Endothelial cell (in vitro differentiated cells): Measurements from ENCODE around the gene GOLT1A. TPM values are rescaled to one million over a fixed set of nuclear protein-coding genes. Genes with fewer than 3 reads are reported as not detected.

Experiments
- DNase-seq: peaks from one replicate; pipeline ENCODE4 v3.0.0; 2021; ENCODE audit warnings: low spot score
- H3K27ac Mint-ChIP-seq: one replicate; pipeline ENCODE4 v1.8.0; 2021; ENCODE audit warnings: mixed read lengths, inconsistent platforms; ENCODE audit not compliant: unreplicated experiment
- H3K27me3 Mint-ChIP-seq: one replicate; pipeline ENCODE4 v1.8.0; 2021; ENCODE audit warnings: mild to moderate bottlenecking, moderate library complexity, mixed read lengths, inconsistent platforms; ENCODE audit not compliant: unreplicated experiment
- H3K36me3 Mint-ChIP-seq: one replicate; pipeline ENCODE4 v1.8.0; 2021; ENCODE audit warnings: mild to moderate bottlenecking, low read depth, mixed read lengths, inconsistent platforms; ENCODE audit not compliant: unreplicated experiment
- H3K4me1 Mint-ChIP-seq: one replicate; pipeline ENCODE4 v1.8.0; 2021; ENCODE audit warnings: mild to moderate bottlenecking, mixed read lengths, inconsistent platforms; ENCODE audit not compliant: unreplicated experiment
- H3K4me3 Mint-ChIP-seq: one replicate; pipeline ENCODE4 v1.8.0; 2021; ENCODE audit warnings: mild to moderate bottlenecking, mixed read lengths, inconsistent platforms; ENCODE audit not compliant: unreplicated experiment
- H3K9me3 Mint-ChIP-seq: one replicate; pipeline ENCODE4 v1.8.0; 2021; ENCODE audit warnings: mixed read lengths, inconsistent platforms; ENCODE audit not compliant: unreplicated experiment
- total RNA-seq: library from RNA; stranded (reverse); fragmentation: NEBNext Ultra II Directional; extraction: Animal tissue kit (Norgen Biotek cat#: 25700); gene quantifications from one replicate; pipeline ENCODE4 v1.2.1, GENCODE V29; 2021; ENCODE audit not compliant: unreplicated experiment
- TF ChIP-seq, protein P1 (sequence below): fragments of 200-600 bp; sonication (generic); IDR thresholded peaks from one replicate; pipeline ENCODE4 v1.5.0; 2021; ENCODE audit warnings: antibody characterized with exemption; ENCODE audit not compliant: unreplicated experiment

Gene GOLT1A
- total RNA-seq, 1 donor from 2014 or later = 0.51 TPM

- Mint-ChIP-seq H3K9me3 (no peaks in the 10 kb centered on the region), H3K36me3 (peaks cover 3% of the 10 kb centered on the region), H3K4me3 (no peak overlapping the region), H3K4me1 (peaks cover 16% of the 10 kb centered on the region), H3K27ac (no peak overlapping the region), H3K27me3 (peaks cover 12% of the 10 kb centered on the region)
- TF ChIP-seq, protein P1, sequence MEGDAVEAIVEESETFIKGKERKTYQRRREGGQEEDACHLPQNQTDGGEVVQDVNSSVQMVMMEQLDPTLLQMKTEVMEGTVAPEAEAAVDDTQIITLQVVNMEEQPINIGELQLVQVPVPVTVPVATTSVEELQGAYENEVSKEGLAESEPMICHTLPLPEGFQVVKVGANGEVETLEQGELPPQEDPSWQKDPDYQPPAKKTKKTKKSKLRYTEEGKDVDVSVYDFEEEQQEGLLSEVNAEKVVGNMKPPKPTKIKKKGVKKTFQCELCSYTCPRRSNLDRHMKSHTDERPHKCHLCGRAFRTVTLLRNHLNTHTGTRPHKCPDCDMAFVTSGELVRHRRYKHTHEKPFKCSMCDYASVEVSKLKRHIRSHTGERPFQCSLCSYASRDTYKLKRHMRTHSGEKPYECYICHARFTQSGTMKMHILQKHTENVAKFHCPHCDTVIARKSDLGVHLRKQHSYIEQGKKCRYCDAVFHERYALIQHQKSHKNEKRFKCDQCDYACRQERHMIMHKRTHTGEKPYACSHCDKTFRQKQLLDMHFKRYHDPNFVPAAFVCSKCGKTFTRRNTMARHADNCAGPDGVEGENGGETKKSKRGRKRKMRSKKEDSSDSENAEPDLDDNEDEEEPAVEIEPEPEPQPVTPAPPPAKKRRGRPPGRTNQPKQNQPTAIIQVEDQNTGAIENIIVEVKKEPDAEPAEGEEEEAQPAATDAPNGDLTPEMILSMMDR = no peak
- DNase-seq = no peak
These were observed 43.7 kb upstream of the GOLT1A start for GRCh38 chr1:204257446-204257845.

- peaks cover 14% of the 10 kb centered on the region for H3K27me3 Mint-ChIP-seq
- no peak overlapping the region for H3K27ac Mint-ChIP-seq
- peaks cover 18% of the 10 kb centered on the region for H3K4me1 Mint-ChIP-seq
- TF ChIP-seq, protein P1 = no peak
- peak overlapping the region; percentile 49 for H3K4me3 Mint-ChIP-seq
- DNase-seq = no peak
- H3K36me3 Mint-ChIP-seq = no peaks in the 10 kb centered on the region
- no peaks in the 10 kb centered on the region for H3K9me3 Mint-ChIP-seq
These were observed 42.7 kb upstream of the GOLT1A start for GRCh38 chr1:204256531-204256930.

GRCh38 chr1:204255966-204256365 lies 42.2 kb upstream of the GOLT1A start:
- Mint-ChIP-seq H3K27ac (no peak overlapping the region), H3K27me3 (peaks cover 14% of the 10 kb centered on the region), H3K36me3 (no peaks in the 10 kb centered on the region), H3K4me3 (peak overlapping the region; percentile 49), H3K9me3 (no peaks in the 10 kb centered on the region), H3K4me1 (peaks cover 18% of the 10 kb centered on the region)
- DNase-seq = no peak
- TF ChIP-seq, protein P1 = no peak

- Mint-ChIP-seq H3K4me3 (no peak overlapping the region), H3K27ac (no peak overlapping the region), H3K9me3 (no peaks in the 10 kb centered on the region), H3K4me1 (peaks cover 18% of the 10 kb centered on the region), H3K27me3 (peaks cover 14% of the 10 kb centered on the region), H3K36me3 (no peaks in the 10 kb centered on the region)
- DNase-seq = no peak
- TF ChIP-seq, protein P1 = no peak
These were observed 41.4 kb upstream of the GOLT1A start for GRCh38 chr1:204255225-204255624.

DNA sequence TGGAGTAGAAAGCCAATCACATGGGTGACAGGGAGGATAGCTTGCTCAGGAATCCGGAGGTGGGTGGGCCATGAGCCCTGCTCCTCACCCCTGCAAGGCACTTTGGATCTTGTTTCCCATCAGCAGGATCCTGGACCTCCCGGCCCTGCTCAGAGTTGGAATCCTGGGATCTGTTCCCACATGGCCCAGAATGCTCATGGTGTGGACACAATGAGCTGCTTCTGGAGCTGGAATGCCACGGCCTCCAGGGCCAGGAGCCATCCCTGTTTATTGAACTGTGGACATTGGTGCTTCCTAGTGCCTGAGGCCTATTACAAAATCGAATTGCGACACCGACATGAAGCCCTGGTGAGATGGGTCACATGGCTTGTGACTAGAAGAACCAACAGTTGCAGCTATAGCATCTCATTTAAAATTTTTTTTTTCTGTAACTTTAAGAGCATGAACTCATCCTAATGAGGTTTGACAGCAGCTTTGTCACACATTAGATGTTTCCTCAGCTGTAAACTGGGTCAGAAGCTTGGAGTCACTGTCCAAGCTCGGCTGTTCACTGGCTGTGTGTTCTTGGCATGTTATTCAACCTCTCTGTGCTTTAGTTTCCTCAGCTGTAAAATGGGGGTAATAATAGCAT lies 40.4 kb upstream of the GOLT1A start:
- DNase-seq = no peak
- Mint-ChIP-seq H3K4me3 (no peak overlapping the region), H3K4me1 (peaks cover 18% of the 10 kb centered on the region), H3K9me3 (no peaks in the 10 kb centered on the region), H3K27me3 (peaks cover 19% of the 10 kb centered on the region), H3K36me3 (no peaks in the 10 kb centered on the region), H3K27ac (no peak overlapping the region)
- TF ChIP-seq, protein P1 = no peak
